Left ventricle myocardium inferior (tissue), 1 donor: ENCODE measurements around the gene FBXO41. TPM values are rescaled to one million over a fixed set of nuclear protein-coding genes. Genes with fewer than 3 reads are reported as not detected.

Experiments
- DNase-seq: peaks from one replicate; pipeline ENCODE4 v3.0.0-alpha.2; 2020
- H3K27ac ChIP-seq: fragments of 200-600 bp; replicated peaks from 2 replicates; pipeline ENCODE4 v1.8.0; 2021
- H3K27me3 ChIP-seq: fragments of 200-600 bp; 2 replicates; pipeline ENCODE4 v1.8.0; 2021; ENCODE audit warnings: low read depth
- H3K36me3 ChIP-seq: fragments of 200-600 bp; 2 replicates; pipeline ENCODE4 v1.8.0; 2021
- H3K4me1 ChIP-seq: fragments of 200-600 bp; 2 replicates; pipeline ENCODE4 v1.8.0; 2021
- H3K4me3 ChIP-seq: fragments of 200-600 bp; 2 replicates; pipeline ENCODE4 v1.8.0; 2021; ENCODE audit warnings: mild to moderate bottlenecking, moderate library complexity
- H3K9me3 ChIP-seq: fragments of 200-600 bp; replicated peaks from 2 replicates; pipeline ENCODE4 v1.8.0; 2021
- intact Hi-C: fragments of 100-400 bp; cut with micrococcal nuclease; formaldehyde crosslinking; loops from one replicate; pipeline ENCODE4 v1.11.0; 2022
- total RNA-seq: library from RNA; stranded (reverse); fragmentation: NEBNext Ultra II Directional; extraction: Animal tissue kit (Norgen Biotek cat#: 25700); gene quantifications from one replicate; pipeline ENCODE4 v1.2.1, GENCODE V29; 2021
- TF ChIP-seq, protein P1 (sequence below): fragments of 200-600 bp; IDR thresholded peaks from 2 replicates; pipeline ENCODE4 v1.8.0; 2021; ENCODE audit warnings: antibody characterized with exemption, mild to moderate bottlenecking, borderline replicate concordance
- donor health status: DM: no; HTN: yes; CAD: no; lungs with severe emphysema.

The FBXO41 gene
- total RNA-seq, 1 donor from 2014 or later, result 0.55 TPM

DNA sequence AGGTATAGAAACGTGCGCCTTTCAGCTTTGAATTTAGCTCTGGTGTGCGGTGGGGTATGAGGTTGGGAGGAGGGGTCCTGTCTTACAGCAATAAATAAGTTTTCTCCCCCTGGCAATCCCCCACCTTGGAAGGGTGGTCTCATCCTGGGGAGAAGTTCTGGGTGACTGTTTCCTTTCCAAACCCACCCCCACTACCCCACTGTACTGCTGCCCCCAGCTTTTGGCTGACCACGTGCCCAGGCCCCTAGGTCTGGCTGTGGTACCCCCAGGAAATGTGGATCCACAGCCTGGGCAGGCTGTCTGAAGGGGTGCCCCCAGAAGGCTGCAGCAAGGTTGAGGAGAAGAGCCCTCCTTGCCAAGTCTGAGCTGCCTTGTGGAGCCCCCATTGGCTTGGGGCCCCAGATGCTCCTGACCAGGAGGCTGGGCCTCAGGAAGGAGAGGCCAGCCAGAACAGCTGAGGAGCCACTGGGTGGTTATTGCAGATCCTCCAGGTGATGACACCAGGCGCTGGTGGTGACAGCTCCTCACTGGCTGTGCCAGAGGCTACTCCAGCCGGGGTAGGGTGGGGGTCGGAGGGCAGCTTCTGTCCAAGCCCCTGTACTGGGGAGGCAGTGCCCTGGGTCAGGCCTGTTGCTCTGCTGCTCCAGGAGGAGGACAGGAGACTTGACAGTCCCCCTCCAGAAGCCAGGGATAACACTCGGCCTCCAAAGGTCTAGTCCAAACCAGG lies 25.9 kb downstream of the FBXO41 start:
- H3K4me3 ChIP-seq, result no peak overlapping the region
- no peak for DNase-seq
- no peaks in the 10 kb centered on the region for H3K9me3 ChIP-seq
- intact Hi-C loops, result no loop called here
- TF ChIP-seq, protein P1, sequence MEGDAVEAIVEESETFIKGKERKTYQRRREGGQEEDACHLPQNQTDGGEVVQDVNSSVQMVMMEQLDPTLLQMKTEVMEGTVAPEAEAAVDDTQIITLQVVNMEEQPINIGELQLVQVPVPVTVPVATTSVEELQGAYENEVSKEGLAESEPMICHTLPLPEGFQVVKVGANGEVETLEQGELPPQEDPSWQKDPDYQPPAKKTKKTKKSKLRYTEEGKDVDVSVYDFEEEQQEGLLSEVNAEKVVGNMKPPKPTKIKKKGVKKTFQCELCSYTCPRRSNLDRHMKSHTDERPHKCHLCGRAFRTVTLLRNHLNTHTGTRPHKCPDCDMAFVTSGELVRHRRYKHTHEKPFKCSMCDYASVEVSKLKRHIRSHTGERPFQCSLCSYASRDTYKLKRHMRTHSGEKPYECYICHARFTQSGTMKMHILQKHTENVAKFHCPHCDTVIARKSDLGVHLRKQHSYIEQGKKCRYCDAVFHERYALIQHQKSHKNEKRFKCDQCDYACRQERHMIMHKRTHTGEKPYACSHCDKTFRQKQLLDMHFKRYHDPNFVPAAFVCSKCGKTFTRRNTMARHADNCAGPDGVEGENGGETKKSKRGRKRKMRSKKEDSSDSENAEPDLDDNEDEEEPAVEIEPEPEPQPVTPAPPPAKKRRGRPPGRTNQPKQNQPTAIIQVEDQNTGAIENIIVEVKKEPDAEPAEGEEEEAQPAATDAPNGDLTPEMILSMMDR, result no peak
- H3K36me3 ChIP-seq, result peaks cover 18% of the 10 kb centered on the region
- H3K27me3 ChIP-seq, result peaks cover 5% of the 10 kb centered on the region
- H3K27ac ChIP-seq, result no peak overlapping the region
- H3K4me1 ChIP-seq, result no peaks in the 10 kb centered on the region

DNA sequence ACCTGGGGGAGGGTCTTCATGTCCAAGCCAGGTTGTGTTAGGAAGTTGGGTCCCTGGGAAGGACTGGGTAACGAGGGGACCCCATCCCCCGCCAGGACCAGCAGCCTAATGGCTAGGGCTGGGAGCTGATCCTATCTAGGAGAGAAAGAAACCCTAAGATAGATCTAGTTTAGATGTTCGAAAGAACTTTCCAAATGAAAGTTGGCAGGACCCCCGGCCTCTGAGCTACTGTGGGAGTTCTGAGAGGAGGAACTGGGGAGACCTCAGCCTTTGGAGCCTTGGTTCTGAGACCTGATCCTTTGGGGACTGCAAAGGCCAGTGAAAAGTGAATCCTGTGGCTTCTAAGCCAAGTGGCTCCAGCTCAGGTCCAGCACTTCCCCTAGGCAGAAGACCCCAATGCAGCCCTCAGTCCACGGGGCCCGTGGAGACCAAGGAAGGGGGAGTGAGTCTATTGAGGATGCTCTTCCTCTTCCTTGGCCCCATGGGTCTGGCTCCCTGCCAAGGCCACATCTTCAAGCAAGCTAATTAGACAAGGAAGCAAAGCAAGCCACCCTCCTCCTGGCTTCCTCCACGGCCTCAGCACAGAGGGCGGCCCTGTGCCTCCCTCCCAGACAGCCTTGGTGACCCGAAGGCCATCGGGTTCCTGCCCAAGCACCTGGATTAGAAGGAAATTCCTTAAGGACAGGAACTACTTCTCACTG lies 26.7 kb downstream of the FBXO41 start:
- DNase-seq, result no peak
- TF ChIP-seq, protein P1, result no peak
- Histone ChIP-seq H3K4me3 (no peak overlapping the region), H3K4me1 (no peaks in the 10 kb centered on the region), H3K36me3 (peaks cover 25% of the 10 kb centered on the region), H3K9me3 (no peaks in the 10 kb centered on the region), H3K27ac (no peak overlapping the region), H3K27me3 (peaks cover 5% of the 10 kb centered on the region)
- intact Hi-C loops, result no loop called here

DNA sequence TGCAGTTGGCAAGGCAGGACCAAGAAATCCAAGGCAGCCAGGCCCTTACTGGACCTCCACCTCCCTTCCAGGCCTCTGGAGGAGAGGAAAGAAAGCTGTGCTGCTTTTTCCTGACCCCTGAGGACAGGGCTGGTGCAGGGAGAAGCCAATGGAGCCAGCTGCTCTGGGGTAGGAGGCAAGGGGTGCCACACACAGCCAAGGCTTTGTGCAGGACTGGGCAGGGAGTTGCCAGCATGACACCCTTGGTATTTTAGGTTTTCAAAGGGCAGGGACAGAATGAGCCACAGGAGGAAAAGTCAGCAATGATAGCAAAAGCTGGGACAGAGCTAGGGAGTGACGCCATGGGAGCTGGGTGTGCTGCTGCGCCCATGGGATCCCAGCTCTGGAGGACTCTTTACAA lies 27.3 kb downstream of the FBXO41 start:
- DNase-seq, result no peak
- TF ChIP-seq, protein P1, result no peak
- Histone ChIP-seq H3K9me3 (no peaks in the 10 kb centered on the region), H3K27me3 (peaks cover 5% of the 10 kb centered on the region), H3K36me3 (peaks cover 31% of the 10 kb centered on the region), H3K4me3 (no peak overlapping the region), H3K4me1 (no peaks in the 10 kb centered on the region), H3K27ac (no peak overlapping the region)
- intact Hi-C loops, result no loop called here

DNA sequence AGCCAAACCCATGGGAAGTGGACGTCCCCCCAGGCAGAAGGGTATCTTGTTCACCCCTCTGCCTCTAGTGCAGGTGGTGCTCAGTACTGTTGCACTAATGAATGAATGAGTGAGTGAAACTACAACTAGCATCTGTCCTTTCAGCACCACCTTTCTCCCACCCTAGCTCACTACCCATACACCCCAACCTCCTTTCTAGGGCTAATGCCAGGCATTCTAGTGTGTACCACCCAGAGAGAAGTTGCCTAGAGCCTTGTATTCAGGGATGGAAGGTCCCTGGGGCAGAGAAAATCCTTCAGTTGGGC lies 27.7 kb downstream of the FBXO41 start:
- intact Hi-C loops, result no loop called here
- DNase-seq, result no peak
- H3K9me3 ChIP-seq, result no peaks in the 10 kb centered on the region
- H3K27ac ChIP-seq, result no peak overlapping the region
- H3K4me3 ChIP-seq, result no peak overlapping the region
- TF ChIP-seq, protein P1, result no peak
- no peaks in the 10 kb centered on the region for H3K4me1 ChIP-seq
- peaks cover 5% of the 10 kb centered on the region for H3K27me3 ChIP-seq
- H3K36me3 ChIP-seq, result peaks cover 36% of the 10 kb centered on the region

DNA sequence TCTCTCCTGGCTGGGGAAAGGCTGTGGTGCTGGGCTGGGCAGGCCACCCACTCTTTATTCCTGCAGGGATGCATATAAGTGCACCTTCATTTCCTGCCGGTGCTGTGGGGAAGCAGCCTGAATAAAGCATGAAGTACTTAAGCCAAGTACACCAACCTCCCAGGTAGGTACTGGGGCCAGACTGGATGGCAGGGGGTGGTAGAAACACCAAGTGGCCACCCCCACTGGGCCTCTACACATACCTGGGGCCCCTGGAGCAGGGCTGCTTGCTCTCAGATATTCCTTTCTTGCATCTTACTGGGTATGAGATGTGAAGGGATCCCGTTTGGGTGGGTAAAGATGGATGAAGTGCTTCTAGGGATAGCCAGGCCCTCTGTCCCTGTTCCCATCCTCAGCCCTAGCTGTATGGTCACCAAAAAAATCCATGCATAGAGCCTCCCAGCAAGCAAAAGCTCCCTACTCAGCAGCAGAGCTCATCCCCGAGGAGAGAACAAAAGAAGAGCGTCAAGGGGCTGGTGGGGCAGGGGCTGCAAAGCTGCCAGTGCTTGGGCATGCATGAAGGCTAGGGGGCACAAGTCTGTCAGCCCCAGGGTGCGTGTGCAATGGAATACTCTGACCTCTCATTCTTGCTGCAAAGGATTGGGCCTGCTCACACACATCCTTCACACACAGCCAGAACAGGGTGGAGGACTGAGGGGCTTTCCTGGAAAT lies 28.2 kb downstream of the FBXO41 start:
- H3K27ac ChIP-seq, result no peak overlapping the region
- H3K4me1 ChIP-seq, result no peaks in the 10 kb centered on the region
- TF ChIP-seq, protein P1, result no peak
- H3K27me3 ChIP-seq, result peaks cover 5% of the 10 kb centered on the region
- intact Hi-C loops, result no loop called here
- no peak overlapping the region for H3K4me3 ChIP-seq
- DNase-seq, result no peak
- peaks cover 41% of the 10 kb centered on the region for H3K36me3 ChIP-seq
- H3K9me3 ChIP-seq, result no peaks in the 10 kb centered on the region
